Measurements from ENCODE around the gene RAP1GAP2.

DNA sequence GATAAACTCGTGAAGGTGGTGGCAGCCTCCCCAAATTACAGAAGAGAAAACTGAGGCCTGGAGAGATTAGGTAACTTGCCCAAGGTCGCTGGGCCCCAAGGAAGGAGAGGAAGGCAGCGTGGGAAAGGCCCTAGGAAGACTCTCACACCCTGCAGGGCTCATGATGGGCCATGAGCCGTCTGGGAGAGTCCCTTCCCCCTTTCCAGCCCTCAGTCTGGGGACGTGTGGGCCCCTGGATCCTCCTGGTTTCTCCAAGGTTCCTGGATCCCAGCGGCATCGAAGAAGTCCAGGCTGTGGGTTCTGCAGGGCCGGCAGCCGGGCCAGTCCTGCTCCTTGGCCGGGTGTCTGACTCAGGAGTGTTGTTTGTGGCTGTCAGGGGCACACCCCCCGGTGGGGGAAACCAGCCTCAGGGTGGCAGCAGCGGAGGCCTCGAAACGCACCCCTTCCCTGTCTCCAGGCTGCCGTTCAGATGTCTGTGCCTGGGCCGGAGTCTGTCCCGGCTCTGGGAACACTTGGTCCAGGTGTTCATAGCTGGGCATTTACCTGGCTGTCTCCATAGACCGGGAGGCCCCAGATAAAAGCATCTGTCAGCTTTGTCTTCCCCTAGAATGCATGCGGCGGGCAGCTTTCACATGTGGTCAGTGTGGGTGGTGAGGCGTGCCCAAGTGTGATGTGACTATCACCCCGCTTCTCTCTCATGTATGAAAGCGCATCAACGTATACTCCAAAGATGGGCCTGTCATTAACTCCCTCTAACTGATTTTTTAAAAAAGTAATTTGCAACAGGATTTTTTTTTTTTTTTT lies 3.7 kb upstream of the RAP1GAP2 start:
- no peak for TF ChIP-seq POLR2A (IDR thresholded peaks at IDR 0.05)
- TF ChIP-seq, protein P1, sequence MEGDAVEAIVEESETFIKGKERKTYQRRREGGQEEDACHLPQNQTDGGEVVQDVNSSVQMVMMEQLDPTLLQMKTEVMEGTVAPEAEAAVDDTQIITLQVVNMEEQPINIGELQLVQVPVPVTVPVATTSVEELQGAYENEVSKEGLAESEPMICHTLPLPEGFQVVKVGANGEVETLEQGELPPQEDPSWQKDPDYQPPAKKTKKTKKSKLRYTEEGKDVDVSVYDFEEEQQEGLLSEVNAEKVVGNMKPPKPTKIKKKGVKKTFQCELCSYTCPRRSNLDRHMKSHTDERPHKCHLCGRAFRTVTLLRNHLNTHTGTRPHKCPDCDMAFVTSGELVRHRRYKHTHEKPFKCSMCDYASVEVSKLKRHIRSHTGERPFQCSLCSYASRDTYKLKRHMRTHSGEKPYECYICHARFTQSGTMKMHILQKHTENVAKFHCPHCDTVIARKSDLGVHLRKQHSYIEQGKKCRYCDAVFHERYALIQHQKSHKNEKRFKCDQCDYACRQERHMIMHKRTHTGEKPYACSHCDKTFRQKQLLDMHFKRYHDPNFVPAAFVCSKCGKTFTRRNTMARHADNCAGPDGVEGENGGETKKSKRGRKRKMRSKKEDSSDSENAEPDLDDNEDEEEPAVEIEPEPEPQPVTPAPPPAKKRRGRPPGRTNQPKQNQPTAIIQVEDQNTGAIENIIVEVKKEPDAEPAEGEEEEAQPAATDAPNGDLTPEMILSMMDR (IDR thresholded peaks at IDR 0.05): no peak

Measured in Peyer's patch (tissue), 4 donors.